ENCODE measurements around the gene IRF2.

Gene IRF2

DNA sequence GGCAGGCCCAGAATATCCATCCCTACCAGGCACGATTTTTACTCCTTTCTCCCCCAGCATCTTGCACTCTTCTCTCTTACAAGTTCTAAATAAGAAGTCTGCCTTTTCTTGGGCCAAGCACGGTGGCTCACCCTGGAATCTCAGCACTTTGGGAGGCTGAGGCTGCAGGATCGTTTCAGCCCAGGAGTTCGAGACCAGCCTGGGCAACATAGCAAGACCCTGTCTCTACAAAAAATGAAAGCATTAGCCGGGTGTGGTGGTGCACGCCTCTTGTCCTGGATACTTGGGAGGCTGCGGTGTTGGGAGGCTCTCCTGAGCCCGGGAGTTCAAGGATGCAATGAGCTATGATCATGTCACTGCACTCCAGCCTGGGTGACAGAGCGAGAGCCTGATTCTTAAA lies 64.8 kb downstream of the IRF2 start:
- DNase-seq (ENCODE audit: low spot score) = no peak

DNA sequence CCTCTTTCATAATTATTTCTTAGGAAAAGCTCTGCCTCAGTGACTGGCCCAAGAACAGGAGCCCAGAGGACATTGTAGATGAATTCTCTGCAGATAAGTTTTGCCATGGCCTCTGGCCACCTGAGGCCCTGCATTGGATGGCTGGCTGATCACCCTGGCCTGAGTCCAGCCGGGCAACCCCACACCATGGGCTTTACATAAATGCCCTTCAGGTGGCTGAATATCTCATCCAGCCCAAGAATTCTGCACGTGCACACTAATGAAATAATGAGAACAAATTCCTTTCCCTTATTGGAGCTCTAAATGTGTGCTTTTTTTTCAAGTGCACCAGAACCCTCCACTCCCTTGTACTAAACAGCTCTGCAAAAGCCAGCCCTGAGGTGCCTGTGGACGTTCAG lies 65.7 kb downstream of the IRF2 start:
- DNase-seq (ENCODE audit: low spot score) = peak; percentile 15

DNA sequence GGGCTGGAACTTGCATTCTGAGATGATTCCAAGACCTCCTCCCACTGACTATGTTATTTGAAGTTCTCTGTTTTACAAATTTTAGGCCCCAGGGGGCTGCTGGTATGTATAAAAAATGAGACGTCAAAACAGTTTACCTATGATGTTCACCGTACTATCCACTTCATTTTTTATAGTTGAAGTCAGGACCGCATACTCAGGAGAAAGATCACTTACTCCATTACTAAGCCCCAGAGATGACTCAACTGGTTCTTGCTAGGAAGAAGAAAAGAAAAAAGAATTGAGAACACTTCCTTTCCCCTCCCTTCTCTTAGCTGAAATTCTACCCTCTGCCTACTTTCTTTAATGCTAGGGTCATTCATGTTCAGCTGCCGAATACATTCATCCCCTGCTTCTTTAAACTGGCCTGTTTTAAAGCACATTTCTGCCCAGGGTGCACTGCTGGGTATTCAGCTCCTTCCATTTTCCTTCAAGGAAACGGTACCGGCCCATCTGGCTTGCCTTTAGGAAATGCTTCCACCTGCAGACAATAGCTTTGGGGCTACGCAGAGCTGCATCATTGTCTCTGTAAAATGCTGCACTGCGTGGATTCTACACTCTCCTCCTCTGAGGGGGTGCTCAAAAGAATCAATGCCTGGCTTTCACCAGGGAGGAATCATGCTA lies 66.2 kb downstream of the IRF2 start:
- DNase-seq (ENCODE audit: low spot score) = peak; percentile 14

DNA sequence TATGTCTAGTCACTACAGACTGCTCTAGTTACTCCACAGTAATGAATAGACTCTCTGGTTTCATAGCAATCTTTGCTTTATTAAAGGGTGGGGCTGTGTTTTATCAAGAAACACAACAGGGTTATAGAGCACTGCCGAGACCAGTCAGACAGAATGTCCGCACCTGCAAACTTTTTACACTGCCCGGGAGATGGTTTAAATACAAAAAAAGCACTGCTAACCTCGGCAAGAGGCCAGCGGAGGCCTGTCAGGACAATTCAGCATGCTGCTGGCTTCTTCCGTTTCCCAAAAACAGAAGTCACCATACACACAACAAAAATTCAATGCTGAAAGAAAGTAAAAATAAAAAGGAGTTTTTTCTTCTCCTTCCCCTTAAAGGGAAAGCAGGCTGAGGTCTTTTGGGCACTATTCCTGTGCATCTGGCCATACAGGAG lies 67.4 kb downstream of the IRF2 start:
- no peak for DNase-seq (ENCODE audit: low spot score)

DNA sequence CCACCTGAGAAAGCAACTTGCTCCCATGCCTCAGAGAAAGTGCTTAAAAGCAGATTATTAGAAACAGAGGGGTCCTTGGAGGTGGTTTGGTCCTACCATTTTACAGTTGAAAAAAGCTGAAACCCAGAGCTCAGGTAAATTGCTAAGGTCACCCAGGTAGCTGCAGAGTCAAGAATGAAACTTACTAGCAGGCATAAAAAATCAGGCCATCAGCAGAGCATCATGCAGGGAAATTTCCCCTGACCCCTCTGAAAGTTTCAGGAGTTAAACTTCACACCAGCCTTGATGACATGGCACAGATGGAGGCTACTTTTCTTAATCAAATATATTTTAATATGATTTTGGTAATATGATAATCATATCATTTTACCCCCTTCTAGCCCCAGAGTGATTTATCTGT lies 70.3 kb downstream of the IRF2 start:
- no peak for DNase-seq (ENCODE audit: low spot score)

DNA sequence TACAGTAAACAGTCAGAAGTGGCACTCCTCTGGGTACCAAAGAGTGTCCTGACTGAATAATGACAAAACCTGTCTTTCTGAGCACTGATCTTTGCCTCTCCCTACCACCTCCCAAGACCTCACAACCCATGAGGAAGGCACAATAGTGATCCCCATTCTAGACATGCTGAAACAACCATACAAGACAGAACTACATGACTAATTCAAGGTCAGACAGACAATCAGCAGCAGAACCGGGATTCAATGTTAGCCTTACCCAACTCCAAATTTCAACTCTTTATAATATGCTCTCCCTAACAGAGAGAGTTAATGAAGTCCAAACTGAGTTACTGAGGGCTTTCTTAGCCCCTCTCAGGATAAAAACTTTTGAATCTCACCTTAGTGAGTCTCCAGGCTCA lies 71.0 kb downstream of the IRF2 start:
- DNase-seq (ENCODE audit: low spot score) = no peak

DNA sequence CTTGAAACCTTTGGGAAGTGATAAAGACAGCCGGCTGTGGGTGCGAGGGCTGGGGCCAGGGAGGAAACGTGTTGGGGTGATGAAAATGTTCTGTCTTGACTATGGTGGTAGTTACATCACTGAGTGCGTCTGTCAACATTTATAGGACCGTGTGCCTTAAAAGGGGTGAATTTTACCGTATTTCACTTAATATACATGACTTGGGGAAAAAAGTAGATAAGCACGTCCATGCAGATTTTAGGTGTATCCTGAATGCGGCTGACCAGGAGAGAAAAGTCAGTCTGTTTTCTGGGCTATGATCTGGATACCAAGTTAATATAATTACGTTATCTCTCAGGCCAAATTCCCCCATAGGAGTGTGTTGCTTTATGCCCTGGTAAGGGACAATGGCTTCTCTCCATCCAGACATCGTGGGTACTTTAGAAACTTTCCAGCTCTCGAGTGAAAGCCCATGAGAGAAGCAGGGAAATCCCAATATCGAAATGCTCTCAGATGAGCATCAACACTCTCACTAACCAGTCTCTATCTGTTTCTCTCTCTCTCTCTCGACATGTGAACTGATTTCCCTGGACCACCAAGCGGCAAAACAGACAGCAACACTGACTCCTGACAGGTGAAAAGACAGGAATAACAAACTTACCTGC lies 71.5 kb downstream of the IRF2 start:
- DNase-seq (ENCODE audit: low spot score) = no peak

DNA sequence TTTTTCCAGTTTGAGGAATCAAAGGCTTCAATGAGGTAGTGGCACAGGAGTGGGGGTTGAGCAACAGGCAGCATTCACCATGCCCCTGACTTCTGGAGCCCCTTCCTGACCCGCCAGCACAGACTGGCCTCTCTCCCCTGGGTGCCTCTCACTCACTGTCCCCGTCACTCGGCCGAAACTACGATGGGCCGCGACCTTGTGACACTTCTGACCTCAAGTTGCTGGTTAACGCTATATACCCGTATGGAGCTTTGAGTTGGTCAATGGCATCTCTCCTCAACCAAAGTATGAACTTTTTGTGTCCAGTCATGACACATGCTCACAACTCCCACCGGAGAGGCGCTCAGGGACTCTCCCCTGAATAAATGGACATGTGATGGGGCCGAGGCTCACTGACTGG lies 72.1 kb downstream of the IRF2 start:
- DNase-seq (ENCODE audit: low spot score) = no peak

DNA sequence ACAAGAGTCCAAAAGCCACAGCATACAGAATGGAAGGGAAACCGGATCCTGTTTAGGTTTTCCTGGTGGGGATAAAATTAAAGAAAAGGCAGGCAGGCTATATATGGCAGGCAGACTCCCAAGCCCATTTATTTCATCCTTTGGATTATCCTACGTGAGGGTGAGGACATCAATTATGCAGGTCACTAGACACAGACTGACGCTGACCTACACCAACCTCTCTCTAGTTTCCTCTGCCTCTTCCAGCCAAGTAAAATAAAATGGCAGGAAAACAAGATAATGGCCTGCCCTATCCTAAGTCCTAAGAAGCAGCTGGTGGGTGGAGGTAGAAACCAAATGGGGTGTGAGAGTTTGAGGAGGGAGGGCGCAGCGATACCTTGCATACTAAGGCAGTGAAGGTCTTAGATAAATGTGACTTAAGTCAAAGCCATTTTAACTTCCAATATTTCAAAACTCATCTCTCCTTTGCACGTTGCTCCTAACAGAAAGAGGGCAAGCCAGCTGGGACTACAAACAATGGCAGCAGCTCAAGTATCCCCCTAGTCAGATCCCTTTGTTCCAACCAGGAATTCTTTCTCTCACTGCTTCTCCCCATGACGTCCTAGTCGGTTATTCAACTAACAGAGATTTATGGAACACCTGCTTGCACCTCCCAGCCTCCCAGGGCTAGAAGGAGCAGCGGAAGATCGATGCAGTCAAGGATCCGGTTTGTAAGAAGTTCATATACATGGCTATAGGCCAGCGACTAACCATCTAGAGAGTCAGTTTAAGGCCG lies 72.8 kb downstream of the IRF2 start:
- peak; percentile 70 for DNase-seq (ENCODE audit: low spot score)

DNA sequence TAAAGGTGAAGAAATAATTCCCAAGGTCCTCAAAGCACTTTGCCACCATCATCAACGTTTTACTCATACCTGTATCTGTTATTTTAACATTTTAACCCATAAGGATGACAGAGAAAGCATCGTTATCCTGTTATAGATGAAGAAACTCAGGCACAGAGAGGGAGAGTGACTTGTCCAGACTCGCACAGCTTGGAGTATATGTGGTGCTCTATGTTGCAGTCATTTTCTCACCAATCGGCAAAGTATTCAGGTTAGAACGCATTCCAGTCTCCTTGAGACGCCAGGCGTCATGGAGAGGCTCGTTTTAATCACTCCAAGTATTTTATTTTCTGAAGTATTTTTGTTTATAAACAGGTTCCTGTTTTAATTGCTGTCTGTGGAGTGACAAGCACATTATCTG lies 73.5 kb downstream of the IRF2 start:
- no peak for DNase-seq (ENCODE audit: low spot score)

DNA sequence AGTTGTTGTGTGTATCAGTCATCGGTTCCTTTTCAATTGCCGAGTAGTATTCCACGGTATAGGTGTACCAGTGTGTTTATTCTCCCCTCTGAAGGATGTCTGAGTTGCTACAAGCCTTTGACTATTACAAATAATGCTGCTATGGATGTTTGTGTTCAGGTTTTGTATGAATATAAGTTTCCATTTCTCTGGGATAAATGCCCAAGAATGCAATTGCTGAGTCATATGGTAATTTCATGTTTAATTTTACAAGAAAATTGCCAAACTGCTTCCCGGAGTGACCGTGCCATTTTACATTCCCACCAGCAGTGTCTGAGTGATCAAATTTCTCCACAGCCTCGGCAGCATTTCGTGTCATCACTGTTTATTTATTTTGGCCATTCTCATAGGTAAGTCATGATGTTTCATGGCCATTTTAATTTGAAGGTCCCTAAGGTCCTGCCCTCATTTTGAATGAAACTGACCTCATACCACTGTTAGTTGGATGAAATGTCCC lies 73.9 kb downstream of the IRF2 start:
- DNase-seq (ENCODE audit: low spot score) = no peak

DNA sequence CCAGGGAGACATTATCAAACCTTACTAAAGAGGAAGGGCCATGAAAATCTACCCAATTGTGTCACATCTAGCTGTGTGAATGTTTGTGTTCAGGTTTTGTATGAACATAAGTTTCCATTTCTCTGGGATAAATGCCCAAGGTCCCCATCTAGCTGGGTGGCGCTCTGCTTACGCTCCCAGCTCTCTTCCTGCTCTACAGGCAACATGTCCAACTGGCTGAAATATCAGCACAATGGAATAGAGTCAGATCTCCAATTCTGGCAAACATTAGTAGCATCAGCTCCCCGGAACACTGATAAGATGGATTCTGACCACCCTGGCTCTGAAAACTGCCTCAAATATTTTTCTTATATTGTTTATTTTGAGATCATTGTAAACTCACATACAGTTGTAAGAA lies 74.8 kb downstream of the IRF2 start:
- no peak for DNase-seq (ENCODE audit: low spot score)

DNA sequence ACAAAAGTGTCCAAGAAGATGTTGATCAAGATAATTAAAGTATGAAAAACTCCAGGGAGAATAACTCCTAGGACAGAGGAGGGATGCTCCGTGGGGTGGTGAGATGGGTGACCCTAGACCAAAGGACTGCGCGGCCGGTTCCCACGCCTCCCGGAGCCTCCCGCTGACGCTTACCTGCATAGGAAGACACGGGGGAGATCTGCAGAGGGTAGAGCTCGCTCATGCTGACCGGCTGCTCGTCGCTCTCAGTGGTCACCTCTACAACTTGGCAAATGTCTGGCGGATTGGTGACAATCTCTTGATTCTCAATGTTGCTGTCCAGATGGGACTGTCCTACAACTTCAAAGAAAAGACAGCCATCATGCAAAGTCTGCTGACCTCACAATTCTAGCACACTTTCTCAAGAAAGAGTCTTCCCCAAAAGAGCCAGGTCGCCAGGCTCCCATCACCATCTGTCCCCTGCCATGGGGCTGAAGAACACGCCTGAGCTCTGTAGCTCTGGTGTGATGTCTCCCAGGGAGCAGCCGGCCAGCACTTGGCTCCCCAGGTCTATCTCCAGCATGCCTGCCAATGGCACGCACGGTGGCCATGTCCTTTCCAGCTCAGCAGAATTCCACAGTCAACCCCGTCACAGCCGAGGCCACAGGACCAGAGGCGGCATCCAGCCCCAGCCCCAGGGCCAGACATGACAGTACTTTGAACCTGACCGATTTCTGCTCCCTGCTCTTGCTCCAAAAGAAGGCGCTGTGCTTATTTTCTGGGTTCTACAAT lies 75.4 kb downstream of the IRF2 start:
- no peak for DNase-seq (ENCODE audit: low spot score)

DNA sequence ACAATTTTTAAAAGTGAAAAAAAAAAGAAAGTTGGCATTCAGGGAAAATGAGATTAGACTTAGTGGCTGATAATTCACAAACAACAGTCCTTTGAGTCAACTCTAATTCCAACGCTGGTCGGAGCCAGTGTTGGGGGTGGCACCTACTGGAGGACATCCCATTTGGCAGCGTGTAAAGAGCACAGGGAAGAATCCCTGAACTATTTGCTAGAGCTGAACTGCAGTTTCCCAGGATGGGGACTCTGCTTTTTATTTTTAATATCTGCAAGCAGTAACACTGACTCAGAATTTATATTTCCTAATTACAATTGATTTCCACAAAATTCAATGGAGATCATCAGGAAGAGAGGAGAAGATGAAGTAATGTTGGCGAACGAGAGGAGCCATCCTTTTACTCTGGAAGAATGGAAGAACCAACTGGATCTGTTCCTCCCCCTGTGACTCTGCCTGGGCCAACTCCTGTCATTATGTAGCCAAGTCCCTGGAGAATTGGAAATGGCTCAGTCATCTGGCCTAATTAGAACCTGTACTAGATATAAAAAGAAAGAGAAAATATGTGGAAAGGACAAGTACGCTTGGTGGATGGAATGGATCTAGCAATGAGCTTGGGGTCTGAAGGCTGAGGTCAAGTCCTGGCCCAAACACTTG lies 76.7 kb downstream of the IRF2 start:
- DNase-seq (ENCODE audit: low spot score) = no peak

DNA sequence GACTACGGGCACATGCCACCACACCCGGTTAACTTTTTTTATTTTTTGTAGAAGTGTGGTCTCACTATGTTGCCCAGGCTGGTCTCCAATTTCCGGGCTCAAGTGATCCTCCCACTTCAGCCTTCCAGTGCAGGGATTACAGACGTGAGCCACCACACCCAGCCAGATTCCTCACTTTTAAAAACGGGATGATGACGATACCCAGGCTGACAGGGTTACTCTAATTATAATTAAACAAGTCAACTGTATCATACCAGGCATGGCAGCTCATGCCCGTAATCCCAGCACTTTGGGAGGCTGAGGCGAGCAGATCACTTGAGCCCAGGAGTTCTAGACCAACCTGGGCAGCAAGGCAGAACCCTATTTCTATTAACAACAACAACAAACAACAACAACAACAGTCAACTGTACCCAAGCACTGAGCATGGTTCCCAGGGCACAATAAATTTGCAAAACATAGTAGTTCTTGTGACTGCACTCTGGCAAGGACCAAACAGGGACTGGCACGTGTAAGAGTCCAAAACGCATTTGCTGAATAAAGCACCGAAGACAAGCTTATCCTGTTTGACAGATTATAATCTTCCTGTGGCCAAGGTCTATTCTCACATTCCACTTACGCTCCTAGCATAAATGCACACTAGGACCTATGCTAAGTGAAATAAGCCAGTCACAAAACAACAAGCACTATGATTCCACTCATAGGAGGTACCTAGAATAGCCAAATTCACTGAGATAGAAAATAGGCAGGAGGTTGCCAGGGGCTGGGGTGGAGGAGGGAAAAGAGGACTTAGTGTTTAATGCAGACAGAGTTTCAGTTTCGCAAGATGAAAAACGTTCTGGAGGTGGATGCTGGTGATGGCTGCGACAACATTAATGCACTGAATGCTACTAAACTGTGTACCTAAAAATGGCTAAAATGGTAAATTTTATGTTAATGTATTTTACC lies 77.5 kb downstream of the IRF2 start:
- no peak for DNase-seq (ENCODE audit: low spot score)

DNA sequence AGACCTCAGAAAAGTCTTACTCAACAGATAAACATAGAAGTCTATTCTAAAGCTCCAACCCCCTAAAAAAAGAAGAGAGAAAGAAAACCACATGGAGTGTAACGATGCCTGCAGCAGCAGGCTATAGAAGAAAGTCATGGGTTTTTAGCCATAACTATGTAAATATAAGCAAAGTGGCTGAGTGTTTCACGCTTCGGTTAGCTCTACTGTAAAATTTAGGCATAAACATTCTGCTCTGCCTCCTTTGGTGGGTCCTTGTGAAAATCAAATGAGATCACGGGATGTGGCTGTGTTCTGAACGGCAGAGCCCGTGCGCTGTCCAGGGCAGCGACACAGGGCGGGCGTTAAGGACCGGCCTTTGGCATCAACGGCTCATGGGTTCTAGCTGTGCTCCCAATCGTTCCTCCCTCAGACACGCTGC lies 78.4 kb downstream of the IRF2 start:
- DNase-seq (ENCODE audit: low spot score) = no peak

DNA sequence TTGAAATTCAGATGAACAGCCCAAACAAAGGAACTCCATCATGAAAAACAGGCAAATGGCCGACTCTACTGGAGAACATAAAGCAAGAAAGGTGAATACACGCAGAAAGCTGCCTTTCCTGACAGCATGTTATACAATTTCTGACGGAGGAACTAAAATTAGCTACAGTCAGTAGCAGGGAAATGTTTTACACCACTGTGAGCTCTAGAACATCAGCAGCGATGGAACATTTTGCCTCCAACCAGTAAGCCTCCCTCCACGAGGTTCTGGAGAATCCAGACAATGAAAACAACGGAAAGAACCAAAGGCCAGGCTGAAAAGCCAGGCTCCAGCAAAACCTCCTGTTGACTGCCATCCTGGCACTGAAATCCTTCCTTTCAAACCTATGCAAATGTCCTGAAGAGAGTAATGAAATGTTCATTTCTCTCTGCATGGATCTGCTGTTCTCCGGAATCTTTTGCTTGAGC lies 78.9 kb downstream of the IRF2 start:
- DNase-seq (ENCODE audit: low spot score) = no peak

DNA sequence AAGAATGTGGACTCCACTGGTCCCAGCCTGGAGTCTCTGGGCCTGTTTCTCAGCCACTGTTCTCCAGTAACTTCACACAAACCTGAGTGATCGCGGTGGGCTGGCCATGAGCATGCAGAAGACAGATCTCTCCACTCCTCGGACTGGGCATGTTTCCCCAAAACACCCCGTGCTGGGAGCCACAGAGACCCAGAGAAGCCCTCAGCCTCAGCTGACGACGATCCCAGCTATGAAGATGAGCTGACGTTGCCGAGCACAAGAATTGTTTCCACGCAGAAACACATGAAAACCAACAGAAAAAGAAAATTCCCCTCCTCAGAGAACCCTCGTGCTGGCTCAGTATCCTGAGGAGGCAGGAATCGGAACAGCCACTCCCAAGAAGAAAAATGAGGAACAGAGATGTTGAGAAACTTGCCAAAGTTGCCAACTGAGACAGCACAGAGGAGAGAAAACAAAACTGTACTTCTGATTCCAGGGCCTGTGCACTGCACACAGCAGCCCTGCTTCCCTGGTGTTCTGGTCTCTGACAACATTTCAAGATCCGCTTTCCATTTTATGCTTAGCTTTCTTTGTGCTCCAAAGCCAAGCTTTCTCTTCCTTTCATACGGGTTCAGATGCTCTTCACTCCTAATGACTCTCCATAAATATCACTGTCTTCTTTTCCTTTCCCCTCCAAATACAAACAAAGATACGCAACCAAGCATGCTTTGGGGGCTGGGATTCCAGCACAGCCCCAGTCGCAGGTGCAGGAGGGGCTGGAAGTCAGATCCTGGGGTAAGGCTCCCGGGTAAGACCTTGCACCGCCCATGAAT lies 81.4 kb downstream of the IRF2 start:
- no peak for DNase-seq (ENCODE audit: low spot score)

DNA sequence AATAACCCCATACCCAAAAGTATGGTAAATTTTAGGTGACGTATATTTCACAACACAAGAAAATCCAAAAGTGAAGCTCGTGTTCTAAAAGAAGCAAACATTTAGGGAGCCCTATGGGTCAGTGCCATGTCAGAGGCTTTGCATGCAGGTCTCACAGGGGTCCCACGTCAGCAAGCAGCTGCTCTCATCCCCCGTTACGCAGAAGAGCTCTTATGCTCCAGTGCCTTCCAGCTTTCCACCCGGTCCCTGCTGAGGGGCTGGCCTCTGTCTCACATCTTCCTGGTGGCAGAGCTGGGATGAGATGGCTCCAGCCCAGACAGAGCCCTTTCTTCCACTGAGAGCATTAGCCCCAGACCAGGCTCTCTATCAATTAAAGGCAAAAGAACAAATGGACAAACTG lies 82.0 kb downstream of the IRF2 start:
- no peak for DNase-seq (ENCODE audit: low spot score)
